ENCODE measurements around the gene MMEL1. TPM values are rescaled to one million over a fixed set of nuclear protein-coding genes. Genes with fewer than 3 reads are reported as not detected.

The MMEL1 gene
- polyA plus RNA-seq, 2 of the 4 experiments (the other 2 are of a cell fraction): not detected

GRCh38 chr1:2591581-2592261 is 41.1 kb downstream of the MMEL1 start:
- WGBS (ENCODE audit: missing lambda C conversion rate): no CpG with 5 or more reads among the region's 12 CpGs
- DNase-seq (ENCODE audit: low read depth in 1 of 2, low spot score in 1 of 2) (no peak), FAIRE-seq (no peak), ATAC-seq (no peak)
- TF ChIP-seq CBX8 (IDR thresholded peaks at IDR 0.05): no peak
- TF ChIP-seq GATA3 (IDR thresholded peaks at IDR 0.05; ENCODE audit: borderline replicate concordance): no peak
- TF ChIP-seq BCL3 (IDR thresholded peaks at IDR 0.05): no peak
- TF ChIP-seq PBX3 (IDR thresholded peaks at IDR 0.05): no peak
- H3K4me2 ChIP-seq: no peak overlapping the region
- CTCF ChIA-PET: no interaction called here
- POLR2A ChIA-PET: no interaction called here
- H3K27ac ChIP-seq: no peak overlapping the region
- no peaks in the 10 kb centered on the region for H3K9me3 ChIP-seq
- no peaks in the 10 kb centered on the region; the same call in 2 of the 3 replicates for H3K4me1 ChIP-seq
- no peak overlapping the region for H3K4me3 ChIP-seq

- H3K27ac ChIP-seq: no peak overlapping the region
- WGBS (ENCODE audit: missing lambda C conversion rate): 82% methylated on average over 5 of the region's 5 CpGs
- H3K9me3 ChIP-seq: no peaks in the 10 kb centered on the region
- ChIA-PET CTCF (no interaction called here), POLR2A (no interaction called here)
- no peak for TF ChIP-seq HES2 (IDR thresholded peaks at IDR 0.05)
- TF ChIP-seq FOSL2 (IDR thresholded peaks at IDR 0.05): no peak
- no peak for TF ChIP-seq FOSL2 (CRISPR knock-in tag; IDR thresholded peaks at IDR 0.05)
- no peak for TF ChIP-seq HDAC2 (IDR thresholded peaks at IDR 0.05)
- TF ChIP-seq TP53 (CRISPR knock-in tag; IDR thresholded peaks at IDR 0.05): no peak
- no peak for TF ChIP-seq CHD4 (IDR thresholded peaks at IDR 0.05; ENCODE audit: borderline replicate concordance)
- TF ChIP-seq PHF8 (IDR thresholded peaks at IDR 0.05; ENCODE audit: borderline replicate concordance, low read depth): no peak
- TF ChIP-seq MAX (IDR thresholded peaks at IDR 0.05): no peak
- no peak for TF ChIP-seq SMC3 (IDR thresholded peaks at IDR 0.05)
- TF ChIP-seq POLR2AphosphoS2 (conservative IDR thresholded peaks at IDR 0.05; ENCODE audit: low read length): no peak
- TF ChIP-seq NFE2L2 (conservative IDR thresholded peaks at IDR 0.05; ENCODE audit: low read length): no peak
- H3K4me1 ChIP-seq: no peaks in the 10 kb centered on the region; the same call in 2 of the 3 replicates
- FAIRE-seq (no peak), DNase-seq (ENCODE audit: low read depth in 1 of 2, low spot score in 1 of 2) (no peak), ATAC-seq (no peak)
- no peak overlapping the region for H3K4me3 ChIP-seq
- no peak overlapping the region for H3K4me2 ChIP-seq
Observed at GRCh38 chr1:2591233-2591580, 41.6 kb downstream of the MMEL1 start.

- no peak for DNase-seq (ENCODE audit: low read depth in 1 of 2, low spot score in 1 of 2)
- Histone ChIP-seq H3K4me1 (no peaks in the 10 kb centered on the region; the same call in 2 of the 3 replicates), H3K4me3 (no peak overlapping the region), H3K4me2 (no peak overlapping the region), H3K27ac (no peak overlapping the region), H3K9me3 (no peaks in the 10 kb centered on the region)
- ChIA-PET CTCF (no interaction called here), POLR2A (no interaction called here)
- ATAC-seq: no peak
- TF ChIP-seq FOSL2 (IDR thresholded peaks at IDR 0.05): no peak
- TF ChIP-seq FOSL2 (CRISPR knock-in tag; IDR thresholded peaks at IDR 0.05): no peak
- no peak for TF ChIP-seq FOSB (CRISPR knock-in tag; IDR thresholded peaks at IDR 0.05)
- TF ChIP-seq HMGXB4 (CRISPR knock-in tag; IDR thresholded peaks at IDR 0.05; ENCODE audit: borderline replicate concordance): no peak
- no peak for TF ChIP-seq PBX3 (IDR thresholded peaks at IDR 0.05)
- no peak for TF ChIP-seq CBX8 (IDR thresholded peaks at IDR 0.05)
- no peak for TF ChIP-seq MYC (IDR thresholded peaks at IDR 0.05; ENCODE audit: borderline replicate concordance, low read length)
- TF ChIP-seq MAZ (IDR thresholded peaks at IDR 0.05; ENCODE audit: borderline replicate concordance, low read depth, low read length): no peak
- TF ChIP-seq CHD2 (IDR thresholded peaks at IDR 0.05; ENCODE audit: low read length, partially characterized antibody): no peak
- no peak for TF ChIP-seq CEBPB (IDR thresholded peaks at IDR 0.05)
- no peak for TF ChIP-seq NR3C1 (IDR thresholded peaks at IDR 0.05)
- no peak for FAIRE-seq
- 95% methylated on average over 10 of the region's 31 CpGs for WGBS (ENCODE audit: missing lambda C conversion rate)
Observed at GRCh38 chr1:2590233-2591141, 42.3 kb downstream of the MMEL1 start.
